Body of pancreas (tissue), 4 donors: ENCODE measurements around the gene CAMKMT.

Experiments used
- POLR2A ChIP-seq, 3 donors: fragments of 450-650 bp; IDR thresholded peaks; one replicate each; pipeline ENCODE4 v1.6.1; 2016; ENCODE audit warnings: antibody characterized with exemption in 3 of 3, mild to moderate bottlenecking in 2 of 3
- TF ChIP-seq, protein P1 (sequence below), 7 experiments: fragments of 450-650 bp in 4 of 7; fragments of 200-600 bp in 3 of 7; sonication (generic) in 3 of 7; IDR thresholded peaks; one replicate each; pipeline ENCODE4 v1.5.1; 2016 to 2019; ENCODE audit warnings: antibody characterized with exemption in 7 of 7

DNA sequence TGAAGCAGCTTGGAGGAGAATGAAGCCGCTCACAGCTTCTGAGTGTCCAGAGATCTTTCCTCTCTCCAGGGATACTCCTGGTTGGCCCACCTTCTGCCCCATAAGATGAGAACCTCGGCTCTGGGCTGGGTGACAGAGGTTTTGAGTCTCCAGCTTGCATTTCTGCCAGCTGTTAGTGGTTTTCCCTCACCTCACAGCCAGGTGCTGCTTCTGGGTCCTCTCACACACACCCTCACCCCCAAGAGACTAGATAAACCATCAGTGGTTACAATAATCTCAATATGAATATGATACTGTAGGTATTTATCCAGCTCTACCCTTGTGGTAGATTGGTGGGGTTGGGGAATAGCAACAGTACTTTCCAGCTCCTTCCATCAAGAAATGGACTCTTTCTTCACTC lies 418.0 kb downstream of the CAMKMT start:
- TF ChIP-seq, protein P1, sequence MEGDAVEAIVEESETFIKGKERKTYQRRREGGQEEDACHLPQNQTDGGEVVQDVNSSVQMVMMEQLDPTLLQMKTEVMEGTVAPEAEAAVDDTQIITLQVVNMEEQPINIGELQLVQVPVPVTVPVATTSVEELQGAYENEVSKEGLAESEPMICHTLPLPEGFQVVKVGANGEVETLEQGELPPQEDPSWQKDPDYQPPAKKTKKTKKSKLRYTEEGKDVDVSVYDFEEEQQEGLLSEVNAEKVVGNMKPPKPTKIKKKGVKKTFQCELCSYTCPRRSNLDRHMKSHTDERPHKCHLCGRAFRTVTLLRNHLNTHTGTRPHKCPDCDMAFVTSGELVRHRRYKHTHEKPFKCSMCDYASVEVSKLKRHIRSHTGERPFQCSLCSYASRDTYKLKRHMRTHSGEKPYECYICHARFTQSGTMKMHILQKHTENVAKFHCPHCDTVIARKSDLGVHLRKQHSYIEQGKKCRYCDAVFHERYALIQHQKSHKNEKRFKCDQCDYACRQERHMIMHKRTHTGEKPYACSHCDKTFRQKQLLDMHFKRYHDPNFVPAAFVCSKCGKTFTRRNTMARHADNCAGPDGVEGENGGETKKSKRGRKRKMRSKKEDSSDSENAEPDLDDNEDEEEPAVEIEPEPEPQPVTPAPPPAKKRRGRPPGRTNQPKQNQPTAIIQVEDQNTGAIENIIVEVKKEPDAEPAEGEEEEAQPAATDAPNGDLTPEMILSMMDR (IDR thresholded peaks at IDR 0.05): no peak
- no peak for TF ChIP-seq POLR2A (IDR thresholded peaks at IDR 0.05)
